Peyer's patch (tissue), 4 donors: ENCODE data around the gene CDK13. TPM values are rescaled to one million over a fixed set of nuclear protein-coding genes. Genes with fewer than 3 reads are reported as not detected.
"Not testable (repeated sequence)": the region's sequence is repeated elsewhere in the genome, so short reads cannot be mapped to it uniquely, and the experiment has no call there.

ENCODE experiments used
- DNase-seq, 3 donors: peaks; one replicate each; pipeline ENCODE4 v3.0.0-alpha.2; 2017 to 2019
- H3K27ac ChIP-seq, 4 donors: fragments of 200-600 bp; sonication (generic); one replicate each; pipeline ENCODE4 v1.5.1; 2016 to 2019
- H3K27me3 ChIP-seq, 2 donors: fragments of 200-600 bp; sonication (generic); one replicate each; pipeline ENCODE4 v1.5.1; 2019
- H3K36me3 ChIP-seq, 3 donors: fragments of 200-600 bp; sonication (generic); one replicate each; pipeline ENCODE4 v1.5.1; 2016 to 2019
- H3K4me1 ChIP-seq, 4 donors: fragments of 200-600 bp; sonication (generic); one replicate each; pipeline ENCODE4 v1.5.1; 2016 to 2019
- H3K4me3 ChIP-seq, 4 donors: fragments of 200-600 bp; sonication (generic); 1 replicate in 3 of 4; 2 replicates in 1 of 4; pipeline ENCODE4 v1.5.1; 2016 to 2019; ENCODE audit warnings: mild to moderate bottlenecking in 1 of 4
- H3K9me3 ChIP-seq, 4 donors: fragments of 200-600 bp; sonication (generic); one replicate each; pipeline ENCODE4 v1.5.1; 2016 to 2019; ENCODE audit warnings: mild to moderate bottlenecking in 1 of 4
- CTCF ChIP-seq, 6 experiments: fragments of 450-650 bp in 4 of 6; fragments of 200-600 bp in 2 of 6; sonication (generic) in 1 of 6; IDR thresholded peaks; one replicate each; pipeline ENCODE4 v1.5.1; 2017 to 2019; ENCODE audit warnings: antibody characterized with exemption in 6 of 6, mild to moderate bottlenecking in 3 of 6, moderate library complexity in 1 of 6
- POLR2A ChIP-seq, 2 donors: fragments of 450-650 bp; IDR thresholded peaks; one replicate each; pipeline ENCODE4 v1.5.1; 2017; ENCODE audit warnings: antibody characterized with exemption in 2 of 2, mild to moderate bottlenecking in 2 of 2, moderate library complexity in 2 of 2
- total RNA-seq, 4 donors: library from RNA; depleted of rRNA; stranded (reverse); fragments of >200 nt; gene quantifications; one replicate each; pipeline ENCODE4 v1.1.0, GENCODE V29; 2016

The CDK13 gene
- total RNA-seq, 4 donors from 2014 or later, result 76.7 to 164 (median 109) TPM

GRCh38 chr7:39910108-39910869 is 39.8 kb upstream of the CDK13 start:
- Histone ChIP-seq H3K4me3 (no peak overlapping the region), H3K27ac (no peak overlapping the region), H3K9me3 (no peaks in the 10 kb centered on the region), H3K27me3 (no peaks in the 10 kb centered on the region), H3K36me3 (no peaks in the 10 kb centered on the region), H3K4me1 (no peaks in the 10 kb centered on the region)
- DNase-seq, result no peak
- TF ChIP-seq CTCF (IDR thresholded peaks at IDR 0.05), result no peak
- TF ChIP-seq POLR2A (IDR thresholded peaks at IDR 0.05), result no peak

GRCh38 chr7:39911167-39911566 is 38.9 kb upstream of the CDK13 start:
- no peak overlapping the region for H3K27ac ChIP-seq
- no peak for DNase-seq

GRCh38 chr7:39915847-39916246 is 34.2 kb upstream of the CDK13 start:
- H3K36me3 ChIP-seq, H3K9me3 ChIP-seq, H3K27ac ChIP-seq, H3K27me3 ChIP-seq, DNase-seq, H3K4me1 ChIP-seq, H3K4me3 ChIP-seq: not testable (repeated sequence)

More at GRCh38 chr7:39911167-39911566, 38.9 kb upstream of the CDK13 start:
- Histone ChIP-seq H3K27me3 (no peaks in the 10 kb centered on the region), H3K36me3 (no peaks in the 10 kb centered on the region), H3K9me3 (no peaks in the 10 kb centered on the region), H3K4me1 (no peaks in the 10 kb centered on the region), H3K4me3 (no peak overlapping the region)
- TF ChIP-seq POLR2A (IDR thresholded peaks at IDR 0.05) (no peak), CTCF (IDR thresholded peaks at IDR 0.05) (no peak)

DNA sequence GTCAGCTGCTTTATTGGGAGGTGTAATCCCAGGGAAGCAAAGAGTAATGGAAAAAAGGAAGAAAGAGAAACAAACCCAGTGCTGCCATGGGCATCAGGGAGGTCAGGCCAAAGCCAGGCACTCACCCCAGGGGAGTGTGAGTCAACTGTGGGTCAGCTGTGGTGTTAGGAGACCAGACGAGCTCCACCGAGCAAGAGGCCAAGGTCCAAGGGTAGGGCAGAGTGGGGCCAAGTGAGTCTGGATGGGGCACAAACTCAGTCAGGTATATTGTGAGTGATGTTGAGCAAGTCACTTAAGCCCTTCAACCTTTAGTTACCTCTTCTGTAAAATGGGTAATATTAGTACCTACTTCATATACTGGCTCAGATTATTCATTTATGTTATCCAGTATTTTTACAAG is 30.4 kb upstream of the CDK13 start:
- Histone ChIP-seq H3K36me3 (no peaks in the 10 kb centered on the region), H3K4me3 (no peak overlapping the region), H3K27ac (no peak overlapping the region), H3K9me3 (no peaks in the 10 kb centered on the region), H3K27me3 (no peaks in the 10 kb centered on the region), H3K4me1 (no peaks in the 10 kb centered on the region)
- TF ChIP-seq CTCF (IDR thresholded peaks at IDR 0.05), result no peak
- no peak for TF ChIP-seq POLR2A (IDR thresholded peaks at IDR 0.05)
- no peak for DNase-seq

- TF ChIP-seq POLR2A (IDR thresholded peaks at IDR 0.05) (no peak), CTCF (IDR thresholded peaks at IDR 0.05) (no peak)
- H3K27me3 ChIP-seq, result no peaks in the 10 kb centered on the region
- H3K4me1 ChIP-seq, result no peaks in the 10 kb centered on the region
- H3K36me3 ChIP-seq, result no peaks in the 10 kb centered on the region
- no peak for DNase-seq
- H3K4me3 ChIP-seq, result no peak overlapping the region
- H3K9me3 ChIP-seq, result no peaks in the 10 kb centered on the region
- H3K27ac ChIP-seq, result no peak overlapping the region
These were observed 28.4 kb upstream of the CDK13 start for GRCh38 chr7:39921506-39922175.

DNA sequence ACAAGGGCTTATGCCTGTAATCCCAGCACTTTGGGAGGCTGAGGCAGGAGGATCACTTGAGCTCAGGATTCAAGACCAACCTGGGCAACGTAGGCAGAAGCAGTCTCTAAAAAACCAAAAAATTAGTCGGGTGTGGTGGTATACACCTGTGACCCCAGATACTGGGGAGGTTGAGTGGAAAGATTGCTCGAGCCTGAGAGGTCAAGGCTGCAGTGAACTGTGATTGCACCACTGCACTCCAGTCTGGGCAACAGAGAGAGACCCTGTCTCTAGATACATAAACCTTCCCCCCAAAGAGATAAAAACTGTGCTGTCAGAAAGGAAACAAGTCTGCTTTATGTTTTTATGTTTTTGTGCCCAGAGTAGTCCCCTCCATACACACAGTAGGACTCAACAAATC is 27.5 kb upstream of the CDK13 start:
- H3K9me3 ChIP-seq, result no peaks in the 10 kb centered on the region

More for the DNA sequence above, 27.5 kb upstream of the CDK13 start:
- Histone ChIP-seq H3K27me3 (no peaks in the 10 kb centered on the region), H3K27ac (no peak overlapping the region), H3K4me1 (no peaks in the 10 kb centered on the region), H3K36me3 (no peaks in the 10 kb centered on the region), H3K4me3 (no peak overlapping the region)
- DNase-seq, result no peak
- no peak for TF ChIP-seq POLR2A (IDR thresholded peaks at IDR 0.05)
- no peak for TF ChIP-seq CTCF (IDR thresholded peaks at IDR 0.05)
